Aorta (tissue), 5 donors: ENCODE data around the gene PLD5. TPM values are rescaled to one million over a fixed set of nuclear protein-coding genes. Genes with fewer than 3 reads are reported as not detected.
"Not testable (repeated sequence)": the region's sequence is repeated elsewhere in the genome, so short reads cannot be mapped to it uniquely, and the experiment has no call there.

Source experiments
- ATAC-seq: fragments of 200-7000 bp; cut with Tn5 transposase; one replicate; pipeline ENCODE4 v1.9.1; 2022; ENCODE audit warnings: moderate library complexity; ENCODE audit not compliant: low FRiP score
- DNase-seq, 2 donors: peaks; one replicate each; pipeline ENCODE4 v3.0.0-alpha.2; 2020
- H3K27ac ChIP-seq, 2 donors: one replicate each; pipeline ENCODE4 v1.5.1; 2013; ENCODE audit warnings: low read length in 2 of 2, mild to moderate bottlenecking in 2 of 2, moderate library complexity in 2 of 2, control low read depth in 1 of 2, inconsistent platforms in 1 of 2, low read depth in 1 of 2
- H3K27me3 ChIP-seq, 2 donors: one replicate each; pipeline ENCODE4 v1.6.1; 2013; ENCODE audit warnings: control low read depth in 1 of 2, low read length in 1 of 2, mild to moderate bottlenecking in 1 of 2, moderate library complexity in 1 of 2; ENCODE audit not compliant: insufficient read depth in 2 of 2, control insufficient read depth in 1 of 2
- H3K36me3 ChIP-seq, 2 donors: one replicate each; pipeline ENCODE4 v1.6.1; 2013; ENCODE audit warnings: control low read depth in 1 of 2, low read length in 1 of 2, mild to moderate bottlenecking in 1 of 2; ENCODE audit not compliant: insufficient read depth in 2 of 2, control insufficient read depth in 1 of 2
- H3K4me1 ChIP-seq, 2 donors: one replicate each; pipeline ENCODE4 v1.6.1; 2013; ENCODE audit warnings: low read length in 2 of 2, control low read depth in 1 of 2, mild to moderate bottlenecking in 1 of 2, moderate library complexity in 1 of 2; ENCODE audit not compliant: insufficient read depth in 2 of 2, control insufficient read depth in 1 of 2
- H3K4me3 ChIP-seq, 2 donors: one replicate each; pipeline ENCODE4 v1.5.1; 2013; ENCODE audit warnings: low read length in 2 of 2, control low read depth in 1 of 2, mild to moderate bottlenecking in 1 of 2
- H3K9me3 ChIP-seq: one replicate; pipeline ENCODE4 v1.6.1; 2013; ENCODE audit warnings: mild to moderate bottlenecking, low read length; ENCODE audit not compliant: control insufficient read depth
- WGBS, 2 donors: extraction: QIAGEN DNeasy Blood & Tissue Kit; methylation state at CpG; one replicate each; pipeline ENCODE4 v1.1.7; 2013; 5-methylcytosine and 5-hydroxymethylcytosine counted together
- intact Hi-C, 2 donors: fragments of 100-400 bp; cut with DNase I; formaldehyde crosslinking; loops; one replicate each; pipeline versions ENCODE4 v1.14.2 to v1.15.0; 2022
- polyA plus RNA-seq, 2 donors: library from polyadenylated mRNA; stranded (reverse); fragments of 200-250 nt; gene quantifications; one replicate each; pipeline ENCODE4 v1.2.3, GENCODE V29; 2013
- total RNA-seq, 2 donors: library from RNA; stranded (reverse); fragmentation: NEBNext Ultra II Directional; extraction: Animal tissue kit (Norgen Biotek cat#: 25700); gene quantifications; one replicate each; pipeline ENCODE4 v1.2.1, GENCODE V29; 2021
- donor health status: healthy with polysubstance abuse.
- donor health status: Bipolar disorder and iron deficiency.
- donor health status: DM: no; HTN: no; CAD: no.
- donor health status: DM: no; HTN: no; CAD: no.
- donor health status: DM: yes; HTN: yes; CAD: no.

Gene PLD5
- total and polyA plus RNA-seq, 4 donors, result 4.5 to 18.1 (median 10.1) TPM

DNA sequence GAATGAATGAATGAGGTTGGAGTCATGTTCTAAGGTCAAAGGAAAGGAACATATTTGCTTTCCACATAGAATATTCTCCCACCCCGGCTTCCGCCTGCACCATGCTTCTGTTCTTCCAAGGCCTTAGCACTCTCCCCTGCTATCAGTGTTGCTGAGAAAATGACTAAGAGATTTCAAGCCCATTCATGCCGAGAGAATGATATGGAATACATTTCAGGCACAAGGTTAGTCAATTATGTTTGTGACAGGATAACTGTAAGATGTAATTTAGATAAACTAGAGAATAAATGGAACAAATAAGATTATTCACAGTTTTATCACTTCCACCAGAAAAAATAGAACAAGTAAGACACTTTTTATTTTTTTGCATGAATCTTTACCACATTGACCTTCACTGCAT, 122.6 kb downstream of the PLD5 start:
- H3K4me3 ChIP-seq, result no peak overlapping the region
- 89 to 90% methylated on average over 3 of the region's 3 CpGs for WGBS, 2 donors
- intact Hi-C loops, result no loop called here
- H3K27ac ChIP-seq, result no peak overlapping the region
- no peak for ATAC-seq
- H3K4me1 ChIP-seq, result no peaks in the 10 kb centered on the region
- DNase-seq, result no peak
- H3K36me3 ChIP-seq, result no peaks in the 10 kb centered on the region
- H3K27me3 ChIP-seq, result no peaks in the 10 kb centered on the region
- no peaks in the 10 kb centered on the region for H3K9me3 ChIP-seq

DNA sequence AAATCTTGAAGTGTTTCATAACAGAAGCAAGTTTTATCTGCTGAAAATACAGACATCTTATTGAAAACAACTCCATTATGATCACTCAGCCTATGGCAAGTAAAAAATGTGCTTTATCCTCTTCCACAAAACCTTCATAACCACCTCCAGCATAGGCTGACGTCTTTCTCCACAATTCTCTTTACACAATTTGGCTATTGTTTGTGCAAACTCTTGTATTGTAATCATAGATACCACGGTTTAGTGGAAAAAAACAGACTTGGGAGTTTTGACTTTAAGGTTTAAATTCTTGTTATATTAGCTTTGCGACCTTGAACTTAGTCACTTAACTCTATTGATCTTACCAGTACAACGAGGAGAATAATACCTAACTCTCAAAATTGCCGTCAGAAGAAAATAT, 126.1 kb downstream of the PLD5 start:
- H3K27ac ChIP-seq, result no peak overlapping the region
- 65 to 80% methylated on average over 5 of the region's 5 CpGs for WGBS, 2 donors
- H3K4me1 ChIP-seq, result no peaks in the 10 kb centered on the region
- H3K27me3 ChIP-seq, result no peaks in the 10 kb centered on the region
- no peak for DNase-seq
- H3K36me3 ChIP-seq, result no peaks in the 10 kb centered on the region
- H3K9me3 ChIP-seq, result no peaks in the 10 kb centered on the region
- ATAC-seq, result no peak
- H3K4me3 ChIP-seq, result no peak overlapping the region
- intact Hi-C loops, result loop anchor here in 1 of 2 donors (10.0 kb wide), 1 partner anchor 814 kb away; no protein-coding TSS in a partner anchor

DNA sequence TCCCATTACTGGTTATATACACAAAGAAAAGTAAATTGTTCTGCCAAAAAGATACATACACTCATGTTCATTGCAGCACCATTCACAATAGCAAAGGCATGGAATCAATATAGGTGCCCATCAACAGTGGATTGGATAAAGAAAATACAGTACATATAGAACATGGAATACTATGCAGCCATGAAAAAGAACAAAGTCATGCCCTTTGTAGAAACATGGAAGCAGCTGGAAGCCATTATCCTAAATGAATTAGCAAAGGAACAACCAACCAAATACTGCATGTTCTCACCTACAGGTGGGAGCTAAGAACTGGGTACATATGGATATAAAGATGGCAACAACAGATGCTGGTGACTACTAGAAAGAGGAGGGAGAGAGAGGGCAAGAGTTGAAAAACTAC, 132.6 kb downstream of the PLD5 start:
- Histone ChIP-seq H3K27me3 (no peaks in the 10 kb centered on the region), H3K4me1 (no peaks in the 10 kb centered on the region), H3K27ac (no peak overlapping the region), H3K9me3 (no peaks in the 10 kb centered on the region), H3K36me3 (peaks cover 0 to 3% of the 10 kb centered on the region in 2 donors), H3K4me3 (no peak overlapping the region)
- intact Hi-C loops, result loop anchor here in 1 of 2 donors (10.0 kb wide), 1 partner anchor 807 kb away; no protein-coding TSS in a partner anchor
- ATAC-seq (no peak), DNase-seq (no peak)

DNA sequence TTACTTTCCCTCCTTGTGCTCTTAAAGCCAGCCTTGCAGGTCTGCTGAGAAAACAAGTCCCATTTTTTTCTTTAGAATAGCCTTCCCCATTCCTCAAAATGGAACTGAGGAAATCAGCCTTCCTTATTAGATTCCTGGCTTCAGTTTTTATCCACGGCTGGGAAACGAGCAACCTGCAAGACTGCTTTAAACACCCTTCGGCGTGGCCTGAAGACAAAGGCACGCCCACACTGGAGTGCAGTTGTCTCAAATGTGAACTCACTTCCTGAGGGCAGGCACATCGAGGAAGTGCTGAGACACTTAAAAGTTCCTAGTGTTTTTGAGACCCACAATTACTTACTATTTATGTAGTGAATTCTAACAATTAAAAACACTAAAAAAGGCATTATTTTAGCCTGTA, 148.4 kb downstream of the PLD5 start:
- DNase-seq, ATAC-seq, H3K4me3 ChIP-seq, intact Hi-C loops, H3K36me3 ChIP-seq, H3K4me1 ChIP-seq, H3K27me3 ChIP-seq, H3K9me3 ChIP-seq, H3K27ac ChIP-seq: not testable (repeated sequence)
- WGBS, 2 donors, result 68 to 78% methylated on average over 6 of the region's 6 CpGs

DNA sequence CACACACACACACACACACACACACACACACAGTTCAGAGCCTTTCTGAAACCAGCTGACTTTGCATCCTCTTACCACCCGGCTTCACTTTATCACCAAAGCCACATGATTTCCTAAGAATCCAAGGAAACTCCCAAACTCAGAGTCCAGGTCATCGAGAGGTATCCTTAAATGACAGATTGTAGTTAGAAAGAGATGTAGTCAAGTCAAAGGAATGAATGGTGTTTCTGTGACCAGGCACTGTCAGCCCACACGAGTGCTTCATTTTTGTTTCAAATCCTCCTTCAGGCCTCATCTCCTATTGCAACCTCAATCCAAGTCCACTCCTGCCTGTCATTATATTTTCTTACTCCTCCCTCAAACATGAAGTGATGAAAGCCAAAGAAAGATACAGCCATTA, 174.1 kb downstream of the PLD5 start:
- H3K4me3 ChIP-seq, ATAC-seq, intact Hi-C loops, H3K9me3 ChIP-seq, H3K36me3 ChIP-seq, H3K4me1 ChIP-seq, H3K27me3 ChIP-seq, H3K27ac ChIP-seq, DNase-seq: not testable (repeated sequence)
- WGBS, 2 donors, result 34 to 46% methylated on average over 3 of the region's 3 CpGs

DNA sequence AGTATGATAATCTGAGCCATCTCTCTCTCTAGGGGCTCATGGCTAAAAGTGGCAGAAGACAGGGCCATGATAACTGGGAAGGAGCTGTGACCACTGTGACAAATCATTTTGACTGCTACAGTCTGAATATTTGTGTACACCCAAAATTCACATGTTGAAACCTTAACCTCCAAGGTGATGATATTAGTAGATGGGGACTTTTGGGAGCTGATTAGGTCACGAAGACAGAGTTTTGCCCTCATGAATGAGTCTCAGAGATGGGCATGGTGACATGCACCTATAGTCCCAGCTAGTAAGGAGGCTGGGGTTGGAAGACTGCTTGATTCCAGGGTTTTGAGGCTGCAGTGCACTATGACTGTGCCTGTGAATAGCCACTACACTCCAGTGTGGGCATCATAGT, 174.9 kb downstream of the PLD5 start:
- 92 to 100% methylated on average over 1 of the region's 1 CpG for WGBS, 2 donors
- H3K27me3 ChIP-seq, result no peaks in the 10 kb centered on the region
- H3K27ac ChIP-seq, result no peak overlapping the region
- H3K9me3 ChIP-seq, result no peaks in the 10 kb centered on the region
- no peaks in the 10 kb centered on the region for H3K36me3 ChIP-seq
- no peak overlapping the region for H3K4me3 ChIP-seq
- ATAC-seq, result no peak
- intact Hi-C loops, result no loop called here
- H3K4me1 ChIP-seq, result no peaks in the 10 kb centered on the region
- DNase-seq, result no peak

DNA sequence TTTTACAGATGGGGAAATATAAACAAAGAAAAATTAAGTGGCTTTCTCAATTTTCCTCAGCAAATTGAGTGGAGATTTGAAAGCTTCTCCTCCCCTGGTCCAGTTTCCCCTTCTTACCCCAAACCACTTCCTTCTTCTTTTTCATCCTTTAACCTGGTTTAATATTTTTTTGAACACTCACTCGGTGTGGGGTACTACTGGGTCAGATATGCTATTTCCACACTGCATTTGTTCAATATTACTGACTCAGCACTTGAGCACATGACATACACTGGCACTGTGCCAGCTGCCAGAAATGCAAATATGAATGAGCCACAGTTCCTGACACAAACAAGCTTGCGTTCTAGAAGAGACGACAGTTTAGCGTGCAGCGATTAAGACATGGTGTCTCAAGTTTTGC, 193.6 kb downstream of the PLD5 start:
- WGBS, 2 donors, result 51 to 52% methylated on average over 5 of the region's 5 CpGs
- H3K27ac ChIP-seq, ATAC-seq, H3K4me3 ChIP-seq, H3K9me3 ChIP-seq, intact Hi-C loops, H3K27me3 ChIP-seq, H3K36me3 ChIP-seq, DNase-seq, H3K4me1 ChIP-seq: not testable (repeated sequence)

DNA sequence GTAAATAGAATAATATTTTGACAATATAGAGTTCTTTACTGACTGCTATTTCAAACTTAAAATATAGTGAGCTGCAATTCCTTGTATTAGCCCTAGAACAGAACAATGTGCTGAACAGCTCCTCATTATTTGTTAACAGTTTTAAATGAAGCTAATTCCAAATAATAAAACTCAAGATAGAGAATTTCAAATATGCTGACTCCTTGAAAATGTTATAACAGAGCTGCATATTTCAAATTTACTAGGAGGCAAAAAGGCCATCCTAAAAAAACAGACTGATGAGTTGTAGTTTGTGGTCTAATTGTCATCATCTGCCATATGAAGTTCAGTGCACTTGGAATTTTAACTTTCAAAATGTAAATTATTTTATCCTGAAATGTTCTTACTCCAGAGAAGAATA, 197.1 kb downstream of the PLD5 start:
- H3K4me3 ChIP-seq, ATAC-seq, intact Hi-C loops, H3K9me3 ChIP-seq, H3K27me3 ChIP-seq, H3K36me3 ChIP-seq, H3K4me1 ChIP-seq, DNase-seq, H3K27ac ChIP-seq: not testable (repeated sequence)

DNA sequence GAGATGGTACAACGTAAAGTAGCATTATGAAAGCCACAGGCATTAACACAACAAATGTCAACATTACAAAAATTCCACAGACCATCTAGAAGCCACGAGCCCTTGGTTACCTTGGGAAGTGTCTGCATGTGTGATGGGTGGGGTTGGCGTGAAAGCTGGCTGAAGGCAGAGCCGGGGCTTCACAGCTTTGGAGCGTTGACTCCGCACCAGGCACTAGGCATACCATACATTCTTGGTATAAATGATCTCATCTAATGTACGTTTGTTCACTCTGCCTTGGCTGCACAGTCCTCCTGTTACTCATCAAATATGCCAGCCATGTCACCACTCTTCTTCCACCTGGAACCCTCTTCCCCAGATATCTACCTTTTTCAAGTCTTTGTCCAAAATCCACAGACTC, 202.5 kb downstream of the PLD5 start:
- DNase-seq, H3K9me3 ChIP-seq, H3K4me1 ChIP-seq, intact Hi-C loops, H3K4me3 ChIP-seq, H3K27me3 ChIP-seq, H3K27ac ChIP-seq, ATAC-seq, H3K36me3 ChIP-seq: not testable (repeated sequence)
- WGBS, 2 donors, result 58 to 64% methylated on average over 7 of the region's 7 CpGs
